ENCODE results near the gene MMP24OS.
"Not testable (repeated sequence)": the region's sequence is repeated elsewhere in the genome, so short reads cannot be mapped to it uniquely, and the experiment has no call there.

DNA sequence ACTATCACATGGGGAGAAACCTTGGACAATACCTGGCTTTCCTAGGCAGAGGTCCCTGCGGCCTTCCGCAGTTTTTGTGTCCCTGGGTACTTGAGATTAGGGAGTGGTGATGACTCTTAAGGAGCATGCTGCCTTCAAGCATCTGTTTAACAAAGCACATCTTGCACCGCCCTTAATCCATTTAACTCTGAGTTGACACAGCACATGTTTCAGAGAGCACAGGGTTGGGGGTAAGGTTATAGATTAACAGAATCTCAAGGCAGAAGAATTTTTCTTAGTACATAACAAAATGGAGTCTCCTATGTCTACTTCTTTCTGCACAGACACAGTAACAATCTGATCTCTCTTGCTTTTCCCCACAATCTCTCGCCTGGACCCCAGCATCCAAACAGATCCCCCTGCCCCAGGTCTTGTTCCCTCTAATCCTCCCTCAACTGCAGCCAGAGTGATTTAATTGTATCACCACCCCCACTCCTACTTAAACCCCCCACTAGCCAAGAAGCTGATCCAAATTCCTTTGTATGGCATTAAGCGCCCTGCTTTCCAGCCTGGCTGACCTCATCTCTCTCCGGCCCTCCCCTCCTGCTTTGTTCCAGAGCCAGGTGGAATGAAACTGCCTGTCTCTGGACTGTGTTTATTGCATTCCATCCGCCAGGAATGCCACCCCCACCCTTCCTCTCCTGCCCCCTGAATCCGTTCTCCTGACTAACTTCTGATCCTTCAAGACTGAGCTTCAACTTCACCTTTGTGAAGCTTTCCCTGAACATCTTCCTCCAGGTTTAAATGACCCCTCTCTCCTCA, 15.0 kb downstream of the MMP24OS start:
- TF ChIP-seq, protein P1, sequence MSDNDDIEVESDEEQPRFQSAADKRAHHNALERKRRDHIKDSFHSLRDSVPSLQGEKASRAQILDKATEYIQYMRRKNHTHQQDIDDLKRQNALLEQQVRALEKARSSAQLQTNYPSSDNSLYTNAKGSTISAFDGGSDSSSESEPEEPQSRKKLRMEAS (IDR thresholded peaks at IDR 0.05; ENCODE audit: insufficient read depth, insufficient read length): not testable (repeated sequence)
- TF ChIP-seq EZH2 (IDR thresholded peaks at IDR 0.05; ENCODE audit: borderline replicate concordance, low read depth, low read length, severe bottlenecking): not testable (repeated sequence)
- TF ChIP-seq, protein P2, sequence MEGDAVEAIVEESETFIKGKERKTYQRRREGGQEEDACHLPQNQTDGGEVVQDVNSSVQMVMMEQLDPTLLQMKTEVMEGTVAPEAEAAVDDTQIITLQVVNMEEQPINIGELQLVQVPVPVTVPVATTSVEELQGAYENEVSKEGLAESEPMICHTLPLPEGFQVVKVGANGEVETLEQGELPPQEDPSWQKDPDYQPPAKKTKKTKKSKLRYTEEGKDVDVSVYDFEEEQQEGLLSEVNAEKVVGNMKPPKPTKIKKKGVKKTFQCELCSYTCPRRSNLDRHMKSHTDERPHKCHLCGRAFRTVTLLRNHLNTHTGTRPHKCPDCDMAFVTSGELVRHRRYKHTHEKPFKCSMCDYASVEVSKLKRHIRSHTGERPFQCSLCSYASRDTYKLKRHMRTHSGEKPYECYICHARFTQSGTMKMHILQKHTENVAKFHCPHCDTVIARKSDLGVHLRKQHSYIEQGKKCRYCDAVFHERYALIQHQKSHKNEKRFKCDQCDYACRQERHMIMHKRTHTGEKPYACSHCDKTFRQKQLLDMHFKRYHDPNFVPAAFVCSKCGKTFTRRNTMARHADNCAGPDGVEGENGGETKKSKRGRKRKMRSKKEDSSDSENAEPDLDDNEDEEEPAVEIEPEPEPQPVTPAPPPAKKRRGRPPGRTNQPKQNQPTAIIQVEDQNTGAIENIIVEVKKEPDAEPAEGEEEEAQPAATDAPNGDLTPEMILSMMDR (IDR thresholded peaks at IDR 0.05; ENCODE audit: extremely low read depth in 1 of 2, insufficient read depth in 1 of 2, low read depth in 1 of 2, low read length in 2 of 2): not testable (repeated sequence)
